ENCODE data around the gene MAPKAPK3.

Gene MAPKAPK3

GRCh38 chr3:50617911-50618481 lies 1.0 kb downstream of the MAPKAPK3 start:
- Histone ChIP-seq H3K36me3 (ENCODE audit: control insufficient read depth, insufficient read depth, low read length) (peaks cover 7% of the 10 kb centered on the region; the same call in 1 of the 2 replicates), H3K4me3 (ENCODE audit: low read depth, low read length) (peak overlapping the region; percentile 77), H3K27me3 (ENCODE audit: control insufficient read depth, insufficient read depth, low read length) (peaks cover 10% of the 10 kb centered on the region), H3K9ac (ENCODE audit: low read length) (peak overlapping the region; percentile 76), H3K4me1 (ENCODE audit: control insufficient read depth, insufficient read depth, low read length) (peaks cover 15% of the 10 kb centered on the region), H3K27ac (ENCODE audit: low read depth, low read length) (no peak overlapping the region), H3K9me3 (ENCODE audit: control insufficient read depth, insufficient read depth, low read depth, low read length) (no peaks in the 10 kb centered on the region)

GRCh38 chr3:50620420-50620819 lies 3.5 kb downstream of the MAPKAPK3 start:
- peaks cover 31% of the 10 kb centered on the region for H3K4me1 ChIP-seq (ENCODE audit: control insufficient read depth, insufficient read depth, low read length)
- peaks cover 7% of the 10 kb centered on the region; the same call in 1 of the 2 replicates for H3K36me3 ChIP-seq (ENCODE audit: control insufficient read depth, insufficient read depth, low read length)
- no peak overlapping the region for H3K27ac ChIP-seq (ENCODE audit: low read depth, low read length)
- no peak overlapping the region for H3K9ac ChIP-seq (ENCODE audit: low read length)
- no peaks in the 10 kb centered on the region for H3K9me3 ChIP-seq (ENCODE audit: control insufficient read depth, insufficient read depth, low read depth, low read length)
- H3K27me3 ChIP-seq (ENCODE audit: control insufficient read depth, insufficient read depth, low read length), result no peaks in the 10 kb centered on the region
- no peak overlapping the region for H3K4me3 ChIP-seq (ENCODE audit: low read depth, low read length)

- H3K4me3 ChIP-seq (ENCODE audit: low read depth, low read length), result no peak overlapping the region
- H3K9ac ChIP-seq (ENCODE audit: low read length), result no peak overlapping the region
- no peaks in the 10 kb centered on the region for H3K9me3 ChIP-seq (ENCODE audit: control insufficient read depth, insufficient read depth, low read depth, low read length)
- H3K4me1 ChIP-seq (ENCODE audit: control insufficient read depth, insufficient read depth, low read length), result peaks cover 35% of the 10 kb centered on the region
- peaks cover 7% of the 10 kb centered on the region; the same call in 1 of the 2 replicates for H3K36me3 ChIP-seq (ENCODE audit: control insufficient read depth, insufficient read depth, low read length)
- no peaks in the 10 kb centered on the region for H3K27me3 ChIP-seq (ENCODE audit: control insufficient read depth, insufficient read depth, low read length)
- H3K27ac ChIP-seq (ENCODE audit: low read depth, low read length), result no peak overlapping the region
Observed at GRCh38 chr3:50620820-50621219, 3.9 kb downstream of the MAPKAPK3 start.

- H3K9me3 ChIP-seq (ENCODE audit: control insufficient read depth, insufficient read depth, low read depth, low read length), result no peaks in the 10 kb centered on the region
- H3K27me3 ChIP-seq (ENCODE audit: control insufficient read depth, insufficient read depth, low read length), result no peaks in the 10 kb centered on the region
- H3K27ac ChIP-seq (ENCODE audit: low read depth, low read length), result no peak overlapping the region
- H3K4me1 ChIP-seq (ENCODE audit: control insufficient read depth, insufficient read depth, low read length), result peaks cover 40% of the 10 kb centered on the region
- H3K9ac ChIP-seq (ENCODE audit: low read length), result no peak overlapping the region
- no peak overlapping the region for H3K4me3 ChIP-seq (ENCODE audit: low read depth, low read length)
- H3K36me3 ChIP-seq (ENCODE audit: control insufficient read depth, insufficient read depth, low read length), result peaks cover 7% of the 10 kb centered on the region; the same call in 1 of the 2 replicates
Observed at GRCh38 chr3:50622881-50623280, 5.9 kb downstream of the MAPKAPK3 start.

GRCh38 chr3:50623840-50624474 lies 7.0 kb downstream of the MAPKAPK3 start:
- H3K4me3 ChIP-seq (ENCODE audit: low read depth, low read length), result no peak overlapping the region
- peaks cover 40% of the 10 kb centered on the region for H3K4me1 ChIP-seq (ENCODE audit: control insufficient read depth, insufficient read depth, low read length)
- no peak overlapping the region for H3K9ac ChIP-seq (ENCODE audit: low read length)
- no peak overlapping the region for H3K27ac ChIP-seq (ENCODE audit: low read depth, low read length)
- no peaks in the 10 kb centered on the region for H3K9me3 ChIP-seq (ENCODE audit: control insufficient read depth, insufficient read depth, low read depth, low read length)
- peaks cover 7% of the 10 kb centered on the region; the same call in 1 of the 2 replicates for H3K36me3 ChIP-seq (ENCODE audit: control insufficient read depth, insufficient read depth, low read length)
- no peaks in the 10 kb centered on the region for H3K27me3 ChIP-seq (ENCODE audit: control insufficient read depth, insufficient read depth, low read length)

- Histone ChIP-seq H3K9ac (ENCODE audit: low read length) (no peak overlapping the region), H3K27ac (ENCODE audit: low read depth, low read length) (no peak overlapping the region), H3K27me3 (ENCODE audit: control insufficient read depth, insufficient read depth, low read length) (no peaks in the 10 kb centered on the region), H3K4me1 (ENCODE audit: control insufficient read depth, insufficient read depth, low read length) (peaks cover 46% of the 10 kb centered on the region), H3K36me3 (ENCODE audit: control insufficient read depth, insufficient read depth, low read length) (peaks cover 7% of the 10 kb centered on the region; the same call in 1 of the 2 replicates), H3K4me3 (ENCODE audit: low read depth, low read length) (no peak overlapping the region), H3K9me3 (ENCODE audit: control insufficient read depth, insufficient read depth, low read depth, low read length) (no peaks in the 10 kb centered on the region)
Observed at GRCh38 chr3:50624634-50625033, 7.7 kb downstream of the MAPKAPK3 start.

GRCh38 chr3:50625231-50626182 lies 8.6 kb downstream of the MAPKAPK3 start:
- Histone ChIP-seq H3K4me3 (ENCODE audit: low read depth, low read length) (no peak overlapping the region), H3K27ac (ENCODE audit: low read depth, low read length) (0 out of 2 replicates have a peak overlapping the region, but pooled peaks have one; percentile 18), H3K4me1 (ENCODE audit: control insufficient read depth, insufficient read depth, low read length) (peaks cover 47% of the 10 kb centered on the region), H3K27me3 (ENCODE audit: control insufficient read depth, insufficient read depth, low read length) (no peaks in the 10 kb centered on the region), H3K9ac (ENCODE audit: low read length) (peak overlapping the region; percentile 35), H3K9me3 (ENCODE audit: control insufficient read depth, insufficient read depth, low read depth, low read length) (no peaks in the 10 kb centered on the region), H3K36me3 (ENCODE audit: control insufficient read depth, insufficient read depth, low read length) (peaks cover 3% of the 10 kb centered on the region; the same call in 1 of the 2 replicates)

GRCh38 chr3:50626401-50626800 lies 9.4 kb downstream of the MAPKAPK3 start:
- Histone ChIP-seq H3K9ac (ENCODE audit: low read length) (no peak overlapping the region), H3K36me3 (ENCODE audit: control insufficient read depth, insufficient read depth, low read length) (peaks cover 3% of the 10 kb centered on the region; the same call in 1 of the 2 replicates)

GRCh38 chr3:50627407-50628051 lies 10.6 kb downstream of the MAPKAPK3 start:
- Histone ChIP-seq H3K9me3 (ENCODE audit: control insufficient read depth, insufficient read depth, low read depth, low read length) (no peaks in the 10 kb centered on the region), H3K36me3 (ENCODE audit: control insufficient read depth, insufficient read depth, low read length) (peaks cover 2% of the 10 kb centered on the region; the same call in 1 of the 2 replicates), H3K27ac (ENCODE audit: low read depth, low read length) (no peak overlapping the region), H3K9ac (ENCODE audit: low read length) (no peak overlapping the region), H3K4me3 (ENCODE audit: low read depth, low read length) (no peak overlapping the region), H3K27me3 (ENCODE audit: control insufficient read depth, insufficient read depth, low read length) (no peaks in the 10 kb centered on the region), H3K4me1 (ENCODE audit: control insufficient read depth, insufficient read depth, low read length) (peaks cover 47% of the 10 kb centered on the region)

More at GRCh38 chr3:50626401-50626800, 9.4 kb downstream of the MAPKAPK3 start:
- peaks cover 47% of the 10 kb centered on the region for H3K4me1 ChIP-seq (ENCODE audit: control insufficient read depth, insufficient read depth, low read length)
- H3K9me3 ChIP-seq (ENCODE audit: control insufficient read depth, insufficient read depth, low read depth, low read length), result no peaks in the 10 kb centered on the region
- H3K27me3 ChIP-seq (ENCODE audit: control insufficient read depth, insufficient read depth, low read length), result no peaks in the 10 kb centered on the region
- H3K27ac ChIP-seq (ENCODE audit: low read depth, low read length), result no peak overlapping the region
- H3K4me3 ChIP-seq (ENCODE audit: low read depth, low read length), result no peak overlapping the region

GRCh38 chr3:50628601-50629000 lies 11.7 kb downstream of the MAPKAPK3 start:
- Histone ChIP-seq H3K4me3 (ENCODE audit: low read depth, low read length) (no peak overlapping the region), H3K36me3 (ENCODE audit: control insufficient read depth, insufficient read depth, low read length) (no peaks in the 10 kb centered on the region), H3K9ac (ENCODE audit: low read length) (no peak overlapping the region), H3K27ac (ENCODE audit: low read depth, low read length) (no peak overlapping the region), H3K4me1 (ENCODE audit: control insufficient read depth, insufficient read depth, low read length) (peaks cover 40% of the 10 kb centered on the region), H3K9me3 (ENCODE audit: control insufficient read depth, insufficient read depth, low read depth, low read length) (no peaks in the 10 kb centered on the region), H3K27me3 (ENCODE audit: control insufficient read depth, insufficient read depth, low read length) (no peaks in the 10 kb centered on the region)
